AG09309 (cell line): ENCODE measurements around the gene MRPS10.
A peak's percentile ranks its signal among the peaks of the same experiment; 100 is the strongest.

Experiments
- DNase-seq: peaks from one replicate; pipeline ENCODE4 v3.0.0-alpha.2; 2010; ENCODE audit warnings: low read depth
- H3K4me3 ChIP-seq: 2 replicates; pipeline ENCODE4 v1.5.1; 2011; ENCODE audit warnings: mild to moderate bottlenecking, low read depth, low read length, moderate library complexity; ENCODE audit not compliant: control insufficient read depth
- CTCF ChIP-seq: IDR thresholded peaks from 2 replicates; pipeline ENCODE4 v1.5.1; 2011; ENCODE audit warnings: mild to moderate bottlenecking, low read depth, low read length, inconsistent platforms; ENCODE audit not compliant: insufficient read depth, control insufficient read depth; ENCODE audit errors: missing control alignments

The MRPS10 gene

GRCh38 chr6:42260396-42260888 is 42.8 kb upstream of the MRPS10 start:
- H3K4me3 ChIP-seq: no peak overlapping the region
- no peak for TF ChIP-seq CTCF
- no peak for DNase-seq

GRCh38 chr6:42259841-42260395 is 42.3 kb upstream of the MRPS10 start:
- no peak for DNase-seq
- no peak overlapping the region for H3K4me3 ChIP-seq
- no peak for TF ChIP-seq CTCF

GRCh38 chr6:42259286-42259685 is 41.6 kb upstream of the MRPS10 start:
- TF ChIP-seq CTCF: no peak
- no peak for DNase-seq
- H3K4me3 ChIP-seq: no peak overlapping the region

GRCh38 chr6:42257614-42258013 is 40.0 kb upstream of the MRPS10 start:
- DNase-seq: no peak
- no peak for TF ChIP-seq CTCF
- H3K4me3 ChIP-seq: no peak overlapping the region

GRCh38 chr6:42257063-42257462 is 39.4 kb upstream of the MRPS10 start:
- no peak for TF ChIP-seq CTCF
- no peak for DNase-seq
- H3K4me3 ChIP-seq: no peak overlapping the region

- peak; percentile 44 for DNase-seq
- H3K4me3 ChIP-seq: no peak overlapping the region
- TF ChIP-seq CTCF: no peak
These were observed 37.4 kb upstream of the MRPS10 start for GRCh38 chr6:42255050-42255449.
